Measurements from ENCODE around the gene SLC12A7. TPM values are rescaled to one million over a fixed set of nuclear protein-coding genes. Genes with fewer than 3 reads are reported as not detected.

SLC12A7 gene
- total RNA-seq, 1 donor: 3.4 TPM

GRCh38 chr5:1034421-1034905 is 77.4 kb downstream of the SLC12A7 start:
- TF ChIP-seq CTCF (IDR thresholded peaks at IDR 0.05; ENCODE audit: insufficient read depth, low read length): no peak
- no peak for DNase-seq (ENCODE audit: low read depth)

GRCh38 chr5:1033606-1034420 is 78.0 kb downstream of the SLC12A7 start:
- DNase-seq (ENCODE audit: low read depth): no peak
- no peak for TF ChIP-seq CTCF (IDR thresholded peaks at IDR 0.05; ENCODE audit: insufficient read depth, low read length)
- H3K4me3 ChIP-seq (ENCODE audit: low read depth, low read length): no peak overlapping the region

More at GRCh38 chr5:1034421-1034905, 77.4 kb downstream of the SLC12A7 start:
- no peak overlapping the region for H3K4me3 ChIP-seq (ENCODE audit: low read depth, low read length)

GRCh38 chr5:1033178-1033577 is 78.7 kb downstream of the SLC12A7 start:
- no peak overlapping the region for H3K4me3 ChIP-seq (ENCODE audit: low read depth, low read length)
- TF ChIP-seq CTCF (IDR thresholded peaks at IDR 0.05; ENCODE audit: insufficient read depth, low read length): no peak
- DNase-seq (ENCODE audit: low read depth): no peak

GRCh38 chr5:1032551-1033027 is 79.3 kb downstream of the SLC12A7 start:
- DNase-seq (ENCODE audit: low read depth): no peak
- no peak overlapping the region for H3K4me3 ChIP-seq (ENCODE audit: low read depth, low read length)
- no peak for TF ChIP-seq CTCF (IDR thresholded peaks at IDR 0.05; ENCODE audit: insufficient read depth, low read length)

GRCh38 chr5:1032011-1032410 is 79.9 kb downstream of the SLC12A7 start:
- no peak for TF ChIP-seq CTCF (IDR thresholded peaks at IDR 0.05; ENCODE audit: insufficient read depth, low read length)
- H3K4me3 ChIP-seq (ENCODE audit: low read depth, low read length): no peak overlapping the region
- no peak for DNase-seq (ENCODE audit: low read depth)

GRCh38 chr5:1031306-1031959 is 80.4 kb downstream of the SLC12A7 start:
- no peak for TF ChIP-seq CTCF (IDR thresholded peaks at IDR 0.05; ENCODE audit: insufficient read depth, low read length)
- no peak for DNase-seq (ENCODE audit: low read depth)
- no peak overlapping the region for H3K4me3 ChIP-seq (ENCODE audit: low read depth, low read length)

All from fibroblast of the aortic adventitia (primary cell).